ENCODE measurements around the gene PPP1R14C.

PPP1R14C gene

GRCh38 chr6:150201285-150201684 is 58.4 kb downstream of the PPP1R14C start:
- ATAC-seq = no peak
- TF ChIP-seq, protein P1, sequence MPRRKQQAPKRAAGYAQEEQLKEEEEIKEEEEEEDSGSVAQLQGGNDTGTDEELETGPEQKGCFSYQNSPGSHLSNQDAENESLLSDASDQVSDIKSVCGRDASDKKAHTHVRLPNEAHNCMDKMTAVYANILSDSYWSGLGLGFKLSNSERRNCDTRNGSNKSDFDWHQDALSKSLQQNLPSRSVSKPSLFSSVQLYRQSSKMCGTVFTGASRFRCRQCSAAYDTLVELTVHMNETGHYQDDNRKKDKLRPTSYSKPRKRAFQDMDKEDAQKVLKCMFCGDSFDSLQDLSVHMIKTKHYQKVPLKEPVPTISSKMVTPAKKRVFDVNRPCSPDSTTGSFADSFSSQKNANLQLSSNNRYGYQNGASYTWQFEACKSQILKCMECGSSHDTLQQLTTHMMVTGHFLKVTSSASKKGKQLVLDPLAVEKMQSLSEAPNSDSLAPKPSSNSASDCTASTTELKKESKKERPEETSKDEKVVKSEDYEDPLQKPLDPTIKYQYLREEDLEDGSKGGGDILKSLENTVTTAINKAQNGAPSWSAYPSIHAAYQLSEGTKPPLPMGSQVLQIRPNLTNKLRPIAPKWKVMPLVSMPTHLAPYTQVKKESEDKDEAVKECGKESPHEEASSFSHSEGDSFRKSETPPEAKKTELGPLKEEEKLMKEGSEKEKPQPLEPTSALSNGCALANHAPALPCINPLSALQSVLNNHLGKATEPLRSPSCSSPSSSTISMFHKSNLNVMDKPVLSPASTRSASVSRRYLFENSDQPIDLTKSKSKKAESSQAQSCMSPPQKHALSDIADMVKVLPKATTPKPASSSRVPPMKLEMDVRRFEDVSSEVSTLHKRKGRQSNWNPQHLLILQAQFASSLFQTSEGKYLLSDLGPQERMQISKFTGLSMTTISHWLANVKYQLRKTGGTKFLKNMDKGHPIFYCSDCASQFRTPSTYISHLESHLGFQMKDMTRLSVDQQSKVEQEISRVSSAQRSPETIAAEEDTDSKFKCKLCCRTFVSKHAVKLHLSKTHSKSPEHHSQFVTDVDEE (CRISPR knock-in tag; IDR thresholded peaks at IDR 0.05) = no peak
- no peak for TF ChIP-seq PPARA (CRISPR knock-in tag; IDR thresholded peaks at IDR 0.05; ENCODE audit: borderline replicate concordance)
- no peak for TF ChIP-seq PATZ1 (CRISPR knock-in tag; IDR thresholded peaks at IDR 0.05; ENCODE audit: borderline replicate concordance)
- TF ChIP-seq ZNF565 (CRISPR knock-in tag; conservative IDR thresholded peaks at IDR 0.05; ENCODE audit: low read depth) = no peak
- TF ChIP-seq TCF4 (CRISPR knock-in tag; IDR thresholded peaks at IDR 0.05; ENCODE audit: borderline replicate concordance) = no peak
- TF ChIP-seq ESRRG (CRISPR knock-in tag; IDR thresholded peaks at IDR 0.05) = no peak
- TF ChIP-seq CSDC2 (CRISPR knock-in tag; IDR thresholded peaks at IDR 0.05) = no peak
- TF ChIP-seq ZC3H10 (CRISPR knock-in tag; IDR thresholded peaks at IDR 0.05) = no peak

DNA sequence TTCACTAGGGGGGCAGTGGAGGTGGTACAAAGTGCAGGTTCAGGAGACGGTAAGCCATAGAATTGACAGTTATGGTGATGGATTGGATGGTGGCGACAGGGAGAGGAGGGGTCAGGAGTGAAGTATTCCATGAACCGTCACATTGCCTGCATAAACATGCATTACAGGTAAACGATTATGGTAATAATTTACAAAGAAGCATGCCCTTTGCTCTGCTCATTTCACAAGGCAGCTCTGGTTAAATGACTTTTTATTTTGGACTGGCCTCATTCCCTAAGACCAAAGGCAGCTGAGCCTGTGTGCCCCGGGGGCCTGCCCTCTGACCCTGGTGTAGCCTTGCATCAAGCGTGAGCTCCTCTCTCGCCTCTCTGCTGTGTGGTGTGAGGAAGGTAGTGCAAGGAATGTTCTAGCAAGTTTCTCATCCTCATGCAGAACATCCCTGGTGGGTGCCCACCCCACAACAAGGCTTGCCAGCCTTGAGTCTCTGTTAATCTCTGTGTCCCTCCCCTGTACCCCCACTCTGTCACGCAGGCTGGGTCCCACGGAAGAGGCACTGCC is 59.0 kb downstream of the PPP1R14C start:
- TF ChIP-seq ARNTL (CRISPR knock-in tag; IDR thresholded peaks at IDR 0.05; ENCODE audit: borderline replicate concordance, low read depth) (no peak), ZC3H10 (CRISPR knock-in tag; IDR thresholded peaks at IDR 0.05) (no peak), RARB (CRISPR knock-in tag; IDR thresholded peaks at IDR 0.05) (no peak), PPARA (CRISPR knock-in tag; IDR thresholded peaks at IDR 0.05; ENCODE audit: borderline replicate concordance) (no peak), SNAI2 (CRISPR knock-in tag; IDR thresholded peaks at IDR 0.05) (no peak), ZNF8 (CRISPR knock-in tag; IDR thresholded peaks at IDR 0.05) (no peak), PATZ1 (CRISPR knock-in tag; IDR thresholded peaks at IDR 0.05; ENCODE audit: borderline replicate concordance) (no peak), CSRNP3 (CRISPR knock-in tag; IDR thresholded peaks at IDR 0.05) (no peak), ISL1 (CRISPR knock-in tag; IDR thresholded peaks at IDR 0.05) (no peak), OSR1 (CRISPR knock-in tag; IDR thresholded peaks at IDR 0.05) (no peak), GLIS3 (CRISPR knock-in tag; IDR thresholded peaks at IDR 0.05) (no peak), ZFP3 (CRISPR knock-in tag; IDR thresholded peaks at IDR 0.05) (no peak), CSDC2 (CRISPR knock-in tag; IDR thresholded peaks at IDR 0.05) (no peak), ZNF70 (CRISPR knock-in tag; IDR thresholded peaks at IDR 0.05) (no peak), BACH2 (CRISPR knock-in tag; IDR thresholded peaks at IDR 0.05; ENCODE audit: borderline replicate concordance) (no peak), ZFP30 (CRISPR knock-in tag; IDR thresholded peaks at IDR 0.05) (no peak), TOX (CRISPR knock-in tag; IDR thresholded peaks at IDR 0.05; ENCODE audit: borderline replicate concordance) (no peak), POU6F1 (CRISPR knock-in tag; IDR thresholded peaks at IDR 0.05; ENCODE audit: borderline replicate concordance, low read depth) (no peak), ZNF565 (CRISPR knock-in tag; conservative IDR thresholded peaks at IDR 0.05; ENCODE audit: low read depth) (no peak)
- no peak for ATAC-seq
